Measurements from ENCODE around the gene ETDC.
"Not testable (repeated sequence)": the region's sequence is repeated elsewhere in the genome, so short reads cannot be mapped to it uniquely, and the experiment has no call there.

The ETDC gene

DNA sequence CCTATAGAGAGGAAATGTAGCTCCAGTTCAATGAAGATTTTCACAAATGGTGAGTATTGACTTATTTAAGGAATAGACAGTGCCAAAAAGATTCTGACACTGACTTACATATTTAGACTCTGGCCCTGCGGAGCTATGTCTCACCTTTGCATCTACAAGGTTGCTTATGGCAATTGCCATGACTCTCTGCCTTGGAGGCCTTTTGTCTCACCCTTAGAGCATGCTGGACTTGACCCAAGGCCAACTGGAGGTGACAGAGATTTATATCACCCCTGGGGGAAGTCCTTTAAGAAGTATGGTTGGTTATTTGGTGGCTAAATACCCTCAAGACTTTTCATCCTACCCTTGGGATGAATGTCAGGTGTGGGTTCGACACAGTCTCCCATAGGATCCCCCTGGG is 4.5 kb upstream of the ETDC start:
- H3K4me1 ChIP-seq (ENCODE audit: control insufficient read depth in 1 of 2, insufficient read depth in 2 of 2, low read length in 2 of 2): no peaks in the 10 kb centered on the region
- no peak overlapping the region for H3K4me3 ChIP-seq (ENCODE audit: low read depth in 1 of 2, low read length in 2 of 2)
- H3K36me3 ChIP-seq (ENCODE audit: control insufficient read depth in 1 of 2, insufficient read depth in 2 of 2, low read length in 2 of 2): no peaks in the 10 kb centered on the region
- H3K27me3 ChIP-seq (ENCODE audit: control insufficient read depth in 1 of 2, insufficient read depth in 2 of 2, low read length in 2 of 2): no peaks in the 10 kb centered on the region
- no peak overlapping the region for H3K9ac ChIP-seq (ENCODE audit: low read depth in 1 of 2, low read length in 2 of 2)
- no peaks in the 10 kb centered on the region for H3K9me3 ChIP-seq (ENCODE audit: control insufficient read depth in 1 of 2, low read length in 2 of 2)
- H3K27ac ChIP-seq (ENCODE audit: low read depth, low read length): no peak overlapping the region

DNA sequence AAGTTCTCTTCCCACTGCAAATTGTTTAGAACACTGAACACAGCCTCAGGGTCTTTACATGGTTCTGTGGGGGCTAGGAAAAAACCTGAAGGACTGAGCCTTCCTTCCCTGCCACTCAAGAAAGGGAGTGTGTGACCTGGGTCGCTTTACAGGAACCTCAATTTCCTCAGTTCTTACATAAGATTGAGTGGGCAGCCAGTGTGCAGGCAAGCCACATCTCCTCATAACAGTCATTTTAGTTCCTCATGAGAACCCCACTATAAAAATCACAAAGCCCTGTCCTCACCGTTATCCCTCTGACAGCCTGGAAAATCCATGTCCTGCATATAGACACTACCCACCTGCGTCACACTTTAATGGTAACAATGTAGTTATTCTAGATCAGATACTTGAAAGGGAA is 2.1 kb upstream of the ETDC start:
- H3K4me1 ChIP-seq (ENCODE audit: control insufficient read depth in 1 of 2, insufficient read depth in 2 of 2, low read length in 2 of 2): no peaks in the 10 kb centered on the region
- no peak overlapping the region for H3K4me3 ChIP-seq (ENCODE audit: low read depth in 1 of 2, low read length in 2 of 2)
- H3K27me3 ChIP-seq (ENCODE audit: control insufficient read depth in 1 of 2, insufficient read depth in 2 of 2, low read length in 2 of 2): no peaks in the 10 kb centered on the region
- no peaks in the 10 kb centered on the region for H3K36me3 ChIP-seq (ENCODE audit: control insufficient read depth in 1 of 2, insufficient read depth in 2 of 2, low read length in 2 of 2)
- H3K9ac ChIP-seq (ENCODE audit: low read depth in 1 of 2, low read length in 2 of 2): no peak overlapping the region
- H3K27ac ChIP-seq (ENCODE audit: low read depth, low read length): no peak overlapping the region
- peaks cover 0 to 3% of the 10 kb centered on the region in 2 donors for H3K9me3 ChIP-seq (ENCODE audit: control insufficient read depth in 1 of 2, low read length in 2 of 2)

DNA sequence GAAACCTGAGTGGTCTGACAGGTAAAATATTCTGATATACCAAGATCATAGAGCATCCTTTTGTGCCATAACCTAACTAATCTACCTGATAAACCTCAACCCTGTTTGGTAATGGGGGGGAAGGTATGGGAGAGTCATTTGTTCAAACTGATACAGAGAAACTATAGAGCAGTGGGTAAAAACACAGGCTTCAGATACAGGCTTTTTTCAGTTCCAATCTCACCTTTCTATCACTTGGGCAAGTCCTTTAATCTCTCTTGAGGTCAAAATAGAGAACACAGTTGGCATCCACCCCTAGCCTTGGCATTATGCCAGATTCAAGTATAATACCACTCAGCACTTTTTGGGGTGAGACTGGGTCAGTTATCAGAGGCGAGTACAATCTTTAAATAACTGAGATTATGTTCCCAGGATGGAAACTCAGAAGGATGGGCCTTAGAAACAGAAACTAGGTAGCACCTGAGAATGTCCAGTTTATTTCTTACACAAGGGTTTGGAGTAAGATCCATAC is 880 bp upstream of the ETDC start:
- Histone ChIP-seq H3K9me3 (ENCODE audit: control insufficient read depth in 1 of 2, low read length in 2 of 2) (peaks cover 0 to 4% of the 10 kb centered on the region in 2 donors), H3K4me1 (ENCODE audit: control insufficient read depth in 1 of 2, insufficient read depth in 2 of 2, low read length in 2 of 2) (no peaks in the 10 kb centered on the region), H3K9ac (ENCODE audit: low read depth in 1 of 2, low read length in 2 of 2) (no peak overlapping the region), H3K27ac (ENCODE audit: low read depth, low read length) (no peak overlapping the region), H3K27me3 (ENCODE audit: control insufficient read depth in 1 of 2, insufficient read depth in 2 of 2, low read length in 2 of 2) (no peaks in the 10 kb centered on the region), H3K36me3 (ENCODE audit: control insufficient read depth in 1 of 2, insufficient read depth in 2 of 2, low read length in 2 of 2) (no peaks in the 10 kb centered on the region), H3K4me3 (ENCODE audit: low read depth in 1 of 2, low read length in 2 of 2) (no peak overlapping the region)

DNA sequence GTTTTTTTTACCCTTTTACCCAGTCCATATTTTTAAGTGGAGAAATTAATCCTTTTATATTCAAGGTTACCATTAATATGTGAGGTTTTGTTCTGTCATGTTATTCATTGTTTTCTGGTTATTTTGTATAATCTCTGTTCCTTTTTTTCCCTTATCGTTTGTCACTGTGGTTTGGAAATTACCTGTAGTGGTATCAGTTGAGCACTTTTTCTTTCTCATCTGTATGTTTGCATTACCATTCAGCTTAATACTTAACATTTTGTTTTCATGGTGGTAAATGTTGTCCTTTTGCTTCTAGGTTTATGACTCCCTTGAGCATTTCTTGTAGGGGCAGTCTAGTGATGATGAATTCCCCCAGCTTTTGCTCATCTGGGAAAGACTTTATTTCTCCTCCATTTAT is 6.6 kb downstream of the ETDC start:
- H3K4me1 ChIP-seq (ENCODE audit: control insufficient read depth in 1 of 2, insufficient read depth in 2 of 2, low read length in 2 of 2): no peaks in the 10 kb centered on the region
- H3K36me3 ChIP-seq (ENCODE audit: control insufficient read depth in 1 of 2, insufficient read depth in 2 of 2, low read length in 2 of 2): peaks cover 0 to 9% of the 10 kb centered on the region in 2 donors
- peaks cover 0 to 12% of the 10 kb centered on the region in 2 donors for H3K9me3 ChIP-seq (ENCODE audit: control insufficient read depth in 1 of 2, low read length in 2 of 2)
- H3K4me3 ChIP-seq (ENCODE audit: low read depth in 1 of 2, low read length in 2 of 2): no peak overlapping the region
- no peaks in the 10 kb centered on the region for H3K27me3 ChIP-seq (ENCODE audit: control insufficient read depth in 1 of 2, insufficient read depth in 2 of 2, low read length in 2 of 2)
- no peak overlapping the region for H3K27ac ChIP-seq (ENCODE audit: low read depth, low read length)
- H3K9ac ChIP-seq (ENCODE audit: low read depth in 1 of 2, low read length in 2 of 2): no peak overlapping the region

DNA sequence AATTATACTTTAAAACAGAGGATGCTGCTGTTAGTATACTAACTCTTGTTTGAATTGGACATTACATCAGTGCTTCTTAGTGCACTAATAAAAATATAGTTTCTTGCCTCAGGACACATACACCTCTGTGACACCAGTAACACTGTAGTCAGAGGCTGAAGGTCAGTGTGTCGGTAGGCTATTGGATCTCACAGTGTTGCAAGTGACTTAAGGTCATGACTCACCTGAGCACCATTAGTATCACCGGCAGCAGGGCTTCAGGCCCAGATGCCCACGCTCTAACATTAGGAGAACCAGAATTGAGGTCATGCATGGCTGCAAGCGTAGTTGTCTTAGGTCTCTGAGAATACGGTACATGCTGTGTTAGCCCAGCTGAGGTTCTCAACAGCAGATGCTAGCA is 15.2 kb downstream of the ETDC start:
- Histone ChIP-seq H3K4me1 (ENCODE audit: control insufficient read depth in 1 of 2, insufficient read depth in 2 of 2, low read length in 2 of 2) (no peaks in the 10 kb centered on the region), H3K27me3 (ENCODE audit: control insufficient read depth in 1 of 2, insufficient read depth in 2 of 2, low read length in 2 of 2) (no peaks in the 10 kb centered on the region), H3K9ac (ENCODE audit: low read depth in 1 of 2, low read length in 2 of 2) (no peak overlapping the region), H3K36me3 (ENCODE audit: control insufficient read depth in 1 of 2, insufficient read depth in 2 of 2, low read length in 2 of 2) (peaks cover 5 to 17% of the 10 kb centered on the region in 2 donors), H3K4me3 (ENCODE audit: low read depth in 1 of 2, low read length in 2 of 2) (no peak overlapping the region), H3K27ac (ENCODE audit: low read depth, low read length) (no peak overlapping the region), H3K9me3 (ENCODE audit: control insufficient read depth in 1 of 2, low read length in 2 of 2) (peaks cover 3 to 17% of the 10 kb centered on the region in 2 donors)

DNA sequence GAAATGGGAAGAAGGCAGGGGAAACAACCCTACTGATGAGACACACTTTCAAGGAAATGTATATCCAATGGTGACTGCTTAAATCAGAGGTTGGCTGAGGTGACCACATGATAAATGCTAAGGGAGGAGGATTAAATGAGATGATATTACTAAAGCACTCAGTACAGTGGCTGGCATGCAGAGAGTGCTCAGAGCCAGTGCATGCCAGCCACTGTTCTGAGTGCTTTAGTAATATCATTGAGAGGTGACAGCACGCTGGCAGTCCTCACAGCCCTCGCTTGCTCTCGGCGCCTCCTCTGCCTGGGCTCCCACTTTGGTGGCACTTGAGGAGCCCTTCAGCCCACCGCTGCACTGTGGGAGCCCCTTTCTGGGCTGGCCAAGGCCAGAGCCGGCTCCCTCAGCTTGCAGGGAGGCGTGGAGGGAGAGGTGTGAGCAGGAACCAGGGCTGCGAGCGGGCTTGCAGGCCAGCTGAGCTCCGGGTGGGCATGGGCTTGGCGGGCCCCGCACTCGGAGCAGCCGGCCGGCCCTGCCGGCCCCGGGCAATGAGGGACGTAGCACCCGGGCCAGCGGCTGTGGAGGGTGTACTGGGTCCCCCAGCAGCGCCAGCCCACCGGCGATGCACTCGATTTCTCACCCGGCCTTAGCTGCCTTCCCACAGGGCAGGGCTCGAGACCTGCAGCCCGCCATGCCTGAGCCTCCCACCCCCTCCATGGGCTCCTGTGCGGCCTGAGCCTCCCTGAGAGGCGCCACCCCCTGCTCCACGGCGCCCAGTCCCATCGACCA is 15.9 kb downstream of the ETDC start:
- not testable (repeated sequence) for H3K27ac ChIP-seq (ENCODE audit: low read depth, low read length); H3K4me1 ChIP-seq (ENCODE audit: control insufficient read depth in 1 of 2, insufficient read depth in 2 of 2, low read length in 2 of 2); H3K27me3 ChIP-seq (ENCODE audit: control insufficient read depth in 1 of 2, insufficient read depth in 2 of 2, low read length in 2 of 2); H3K4me3 ChIP-seq (ENCODE audit: low read depth in 1 of 2, low read length in 2 of 2); H3K9ac ChIP-seq (ENCODE audit: low read depth in 1 of 2, low read length in 2 of 2)
- H3K9me3 ChIP-seq (ENCODE audit: control insufficient read depth in 1 of 2, low read length in 2 of 2): peaks cover 3 to 17% of the 10 kb centered on the region in 2 donors
- peaks cover 7 to 17% of the 10 kb centered on the region in 2 donors for H3K36me3 ChIP-seq (ENCODE audit: control insufficient read depth in 1 of 2, insufficient read depth in 2 of 2, low read length in 2 of 2)

DNA sequence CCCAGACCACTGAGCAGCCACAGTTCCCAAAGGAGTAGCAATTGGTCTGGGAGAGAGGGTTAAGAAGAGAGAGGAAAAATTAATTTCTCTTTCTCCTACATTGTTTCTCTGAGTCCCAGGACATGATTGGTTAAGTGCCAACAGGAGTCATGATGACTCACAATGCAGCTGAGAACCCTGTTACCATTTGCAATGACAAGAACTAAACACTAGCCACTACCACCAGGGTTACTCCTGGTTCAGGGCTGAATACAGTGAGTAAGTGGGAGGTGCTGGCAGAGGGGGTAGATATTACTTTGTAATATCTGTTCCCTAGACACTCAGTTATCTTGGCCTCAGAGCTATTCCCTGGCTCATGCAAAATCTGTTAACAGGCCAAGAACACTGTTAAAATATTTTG is 18.0 kb downstream of the ETDC start:
- H3K27me3 ChIP-seq (ENCODE audit: control insufficient read depth in 1 of 2, insufficient read depth in 2 of 2, low read length in 2 of 2): no peaks in the 10 kb centered on the region
- H3K27ac ChIP-seq (ENCODE audit: low read depth, low read length): no peak overlapping the region
- no peak overlapping the region for H3K9ac ChIP-seq (ENCODE audit: low read depth in 1 of 2, low read length in 2 of 2)
- H3K4me3 ChIP-seq (ENCODE audit: low read depth in 1 of 2, low read length in 2 of 2): no peak overlapping the region
- H3K9me3 ChIP-seq (ENCODE audit: control insufficient read depth in 1 of 2, low read length in 2 of 2): peaks cover 0 to 8% of the 10 kb centered on the region in 2 donors
- H3K36me3 ChIP-seq (ENCODE audit: control insufficient read depth in 1 of 2, insufficient read depth in 2 of 2, low read length in 2 of 2): peaks cover 3 to 13% of the 10 kb centered on the region in 2 donors
- H3K4me1 ChIP-seq (ENCODE audit: control insufficient read depth in 1 of 2, insufficient read depth in 2 of 2, low read length in 2 of 2): no peaks in the 10 kb centered on the region

DNA sequence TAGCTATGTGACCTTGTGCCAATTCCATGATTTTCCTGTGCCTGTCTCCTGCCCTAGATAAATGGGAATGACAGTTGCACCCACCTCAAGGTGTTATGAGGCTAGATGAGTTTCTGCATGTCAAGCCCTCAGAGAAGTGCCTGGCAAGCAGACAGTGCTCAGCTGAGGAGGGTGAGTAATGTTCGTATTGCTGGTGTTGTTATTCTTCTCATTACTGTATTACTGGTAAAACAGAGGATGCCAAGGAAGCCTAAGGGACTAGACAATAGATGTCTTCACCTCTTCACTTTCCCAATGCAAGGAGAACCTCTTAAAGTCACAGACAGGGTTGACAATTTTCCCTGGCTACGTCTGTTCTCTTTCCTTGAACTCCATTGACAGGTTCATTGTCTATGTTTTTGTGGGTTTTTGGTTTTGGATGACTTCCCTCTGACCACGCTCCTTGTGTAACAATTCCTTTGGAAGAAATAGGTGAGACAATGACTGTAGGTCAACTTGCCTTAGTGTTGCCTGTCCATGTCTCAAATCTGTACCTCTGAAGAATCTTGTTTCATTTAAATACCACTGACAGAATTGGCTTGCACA is 19.2 kb downstream of the ETDC start:
- Histone ChIP-seq H3K4me3 (ENCODE audit: low read depth in 1 of 2, low read length in 2 of 2) (no peak overlapping the region), H3K4me1 (ENCODE audit: control insufficient read depth in 1 of 2, insufficient read depth in 2 of 2, low read length in 2 of 2) (no peaks in the 10 kb centered on the region), H3K36me3 (ENCODE audit: control insufficient read depth in 1 of 2, insufficient read depth in 2 of 2, low read length in 2 of 2) (peaks cover 3 to 11% of the 10 kb centered on the region in 2 donors), H3K27ac (ENCODE audit: low read depth, low read length) (no peak overlapping the region), H3K9me3 (ENCODE audit: control insufficient read depth in 1 of 2, low read length in 2 of 2) (peaks cover 0 to 4% of the 10 kb centered on the region in 2 donors), H3K27me3 (ENCODE audit: control insufficient read depth in 1 of 2, insufficient read depth in 2 of 2, low read length in 2 of 2) (no peaks in the 10 kb centered on the region), H3K9ac (ENCODE audit: low read depth in 1 of 2, low read length in 2 of 2) (no peak overlapping the region)

DNA sequence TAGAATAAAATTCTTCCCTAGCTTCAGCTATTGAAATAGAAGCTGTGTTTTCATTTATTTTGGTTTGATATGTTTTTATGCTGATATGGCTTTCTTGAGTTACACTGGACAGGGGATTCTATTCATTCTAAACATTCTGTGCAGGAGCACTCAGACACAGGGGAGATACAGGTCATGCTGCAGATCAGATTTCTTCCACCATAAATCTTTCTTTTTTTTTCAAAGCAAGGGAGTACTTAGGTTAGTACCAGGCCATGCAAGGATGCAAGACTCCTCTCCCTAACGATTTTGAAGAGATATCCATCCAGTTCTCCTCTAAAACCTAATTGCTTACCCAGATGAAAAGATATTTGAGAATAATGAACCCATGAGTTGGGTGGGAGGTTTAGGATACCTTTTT is 21.4 kb downstream of the ETDC start:
- H3K27me3 ChIP-seq (ENCODE audit: control insufficient read depth in 1 of 2, insufficient read depth in 2 of 2, low read length in 2 of 2): no peaks in the 10 kb centered on the region
- peaks cover 3 to 10% of the 10 kb centered on the region in 2 donors for H3K36me3 ChIP-seq (ENCODE audit: control insufficient read depth in 1 of 2, insufficient read depth in 2 of 2, low read length in 2 of 2)
- H3K27ac ChIP-seq (ENCODE audit: low read depth, low read length): no peak overlapping the region
- H3K4me3 ChIP-seq (ENCODE audit: low read depth in 1 of 2, low read length in 2 of 2): no peak overlapping the region
- no peaks in the 10 kb centered on the region for H3K4me1 ChIP-seq (ENCODE audit: control insufficient read depth in 1 of 2, insufficient read depth in 2 of 2, low read length in 2 of 2)
- H3K9ac ChIP-seq (ENCODE audit: low read depth in 1 of 2, low read length in 2 of 2): no peak overlapping the region
- no peaks in the 10 kb centered on the region for H3K9me3 ChIP-seq (ENCODE audit: control insufficient read depth in 1 of 2, low read length in 2 of 2)

DNA sequence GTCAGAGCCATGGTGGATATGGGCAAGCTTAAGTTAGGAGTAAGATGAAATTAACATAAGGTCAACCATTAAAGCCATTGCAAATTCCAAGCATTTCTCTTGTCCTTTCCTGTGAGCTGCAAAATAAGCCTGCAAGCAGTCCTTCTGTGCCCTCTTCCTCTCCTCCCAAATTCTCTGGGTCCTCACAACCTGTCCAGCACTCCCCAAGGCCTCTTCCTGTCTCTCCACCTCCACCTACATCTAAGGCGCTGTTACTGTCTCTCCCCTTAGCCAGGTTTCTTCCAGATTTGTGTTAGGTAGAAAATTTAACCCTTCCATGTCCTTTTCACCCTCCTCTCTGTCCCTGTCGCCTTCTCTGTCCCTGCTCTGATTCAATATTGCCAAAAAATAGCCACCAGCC is 22.2 kb downstream of the ETDC start:
- H3K27me3 ChIP-seq (ENCODE audit: control insufficient read depth in 1 of 2, insufficient read depth in 2 of 2, low read length in 2 of 2): no peaks in the 10 kb centered on the region
- H3K27ac ChIP-seq (ENCODE audit: low read depth, low read length): no peak overlapping the region
- no peak overlapping the region for H3K4me3 ChIP-seq (ENCODE audit: low read depth in 1 of 2, low read length in 2 of 2)
- H3K9me3 ChIP-seq (ENCODE audit: control insufficient read depth in 1 of 2, low read length in 2 of 2): no peaks in the 10 kb centered on the region
- peaks cover 3 to 10% of the 10 kb centered on the region in 2 donors for H3K36me3 ChIP-seq (ENCODE audit: control insufficient read depth in 1 of 2, insufficient read depth in 2 of 2, low read length in 2 of 2)
- H3K9ac ChIP-seq (ENCODE audit: low read depth in 1 of 2, low read length in 2 of 2): no peak overlapping the region
- H3K4me1 ChIP-seq (ENCODE audit: control insufficient read depth in 1 of 2, insufficient read depth in 2 of 2, low read length in 2 of 2): no peaks in the 10 kb centered on the region

Measured in duodenal mucosa (tissue), 2 donors.